ENCODE measurements around the gene ATXN1L.
"Not testable (repeated sequence)": the region's sequence is repeated elsewhere in the genome, so short reads cannot be mapped to it uniquely, and the experiment has no call there.

Gene ATXN1L

GRCh38 chr16:71855937-71856662, 10.3 kb downstream of the ATXN1L start:
- FAIRE-seq (no peak), DNase-seq (ENCODE audit: insufficient read length) (no peak)
- no peak; the same call in 1 of the 2 replicates for TF ChIP-seq POLR2A (IDR thresholded peaks at IDR 0.05; ENCODE audit: low read depth, low read length)
- TF ChIP-seq TAF1 (IDR thresholded peaks at IDR 0.05; ENCODE audit: borderline replicate concordance, low read depth, low read length), result no peak
- TF ChIP-seq POLR2AphosphoS5 (IDR thresholded peaks at IDR 0.05; ENCODE audit: low read depth, low read length), result no peak

DNA sequence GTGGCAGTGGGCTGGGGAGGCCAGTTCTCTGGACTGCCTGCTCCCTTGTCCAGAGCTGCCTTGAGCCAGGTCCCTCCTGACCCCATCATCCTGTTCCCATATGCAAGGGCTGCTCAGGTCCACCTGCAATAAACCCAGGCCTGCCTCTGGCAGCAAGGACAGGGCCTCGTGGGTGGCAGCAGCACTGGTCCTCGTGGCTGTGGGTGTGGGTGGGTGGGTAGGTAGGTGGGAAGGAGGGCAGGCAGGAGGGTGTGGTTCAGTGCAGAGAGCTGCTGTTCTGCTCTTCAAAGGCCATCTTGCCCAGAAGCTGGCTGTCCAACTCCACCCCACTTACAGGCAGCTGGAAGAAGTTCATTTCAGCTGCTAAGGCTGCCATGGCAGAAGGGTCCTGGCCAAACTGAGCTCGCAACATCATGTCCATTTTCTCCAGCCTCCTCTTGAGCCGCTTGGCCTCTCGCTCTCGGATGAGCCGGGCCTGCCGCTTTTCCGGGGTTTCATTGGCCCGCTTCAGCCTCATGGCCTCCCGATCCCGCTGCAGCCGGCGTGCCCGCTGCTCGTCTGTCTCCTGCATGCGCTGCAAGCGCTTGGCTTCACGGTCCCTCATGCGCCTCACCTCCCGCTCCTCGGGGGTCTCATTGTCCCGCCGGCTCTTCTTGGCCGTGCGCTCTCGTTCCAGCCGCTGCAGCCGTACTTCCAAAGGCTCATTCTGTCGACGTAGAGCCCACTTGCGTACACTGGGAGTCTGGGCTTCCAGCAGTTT, 14.2 kb downstream of the ATXN1L start:
- FAIRE-seq (no peak), DNase-seq (ENCODE audit: insufficient read length) (no peak)
- TF ChIP-seq POLR2A (IDR thresholded peaks at IDR 0.05; ENCODE audit: low read depth, low read length), result no peak
- TF ChIP-seq TAF1 (IDR thresholded peaks at IDR 0.05; ENCODE audit: borderline replicate concordance, low read depth, low read length), result no peak
- TF ChIP-seq POLR2AphosphoS5 (IDR thresholded peaks at IDR 0.05; ENCODE audit: low read depth, low read length), result no peak

GRCh38 chr16:71863995-71864394, 18.2 kb downstream of the ATXN1L start:
- TF ChIP-seq POLR2A (IDR thresholded peaks at IDR 0.05; ENCODE audit: low read depth, low read length) (no peak), POLR2AphosphoS5 (IDR thresholded peaks at IDR 0.05; ENCODE audit: low read depth, low read length) (no peak), TAF1 (IDR thresholded peaks at IDR 0.05; ENCODE audit: borderline replicate concordance, low read depth, low read length) (no peak)
- FAIRE-seq (no peak), DNase-seq (ENCODE audit: insufficient read length) (no peak)

GRCh38 chr16:71865173-71865863, 19.5 kb downstream of the ATXN1L start:
- DNase-seq (ENCODE audit: insufficient read length) (no peak), FAIRE-seq (no peak)
- no peak for TF ChIP-seq TAF1 (IDR thresholded peaks at IDR 0.05; ENCODE audit: borderline replicate concordance, low read depth, low read length)
- no peak for TF ChIP-seq POLR2AphosphoS5 (IDR thresholded peaks at IDR 0.05; ENCODE audit: low read depth, low read length)
- no peak for TF ChIP-seq POLR2A (IDR thresholded peaks at IDR 0.05; ENCODE audit: low read depth, low read length)

- not testable (repeated sequence) for FAIRE-seq; DNase-seq (ENCODE audit: insufficient read length)
Observed at GRCh38 chr16:71867175-71867574, 21.4 kb downstream of the ATXN1L start.

DNA sequence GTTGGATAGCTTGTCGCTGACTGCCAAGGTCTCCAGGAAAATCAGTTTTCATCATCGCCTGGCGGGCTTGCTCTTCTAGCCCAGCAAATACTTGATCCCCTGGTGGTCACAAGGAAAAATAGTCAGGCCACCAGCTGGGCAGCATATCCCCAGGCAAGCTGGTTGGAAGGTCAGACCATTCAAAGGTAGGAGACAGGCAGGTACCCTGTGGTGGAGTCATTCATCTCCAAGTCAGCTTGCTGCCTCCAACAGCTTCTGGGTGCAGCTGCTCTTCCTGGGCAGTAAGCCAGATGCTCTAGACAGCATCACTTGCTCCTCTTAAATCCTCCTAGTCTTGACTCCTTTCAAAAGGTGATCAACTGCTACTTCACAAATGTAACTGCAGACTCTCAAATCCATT, 22.2 kb downstream of the ATXN1L start:
- FAIRE-seq (no peak), DNase-seq (ENCODE audit: insufficient read length) (no peak)
- TF ChIP-seq TAF1 (IDR thresholded peaks at IDR 0.05; ENCODE audit: borderline replicate concordance, low read depth, low read length), result no peak
- TF ChIP-seq POLR2A (IDR thresholded peaks at IDR 0.05; ENCODE audit: low read depth, low read length), result no peak
- no peak for TF ChIP-seq POLR2AphosphoS5 (IDR thresholded peaks at IDR 0.05; ENCODE audit: low read depth, low read length)

DNA sequence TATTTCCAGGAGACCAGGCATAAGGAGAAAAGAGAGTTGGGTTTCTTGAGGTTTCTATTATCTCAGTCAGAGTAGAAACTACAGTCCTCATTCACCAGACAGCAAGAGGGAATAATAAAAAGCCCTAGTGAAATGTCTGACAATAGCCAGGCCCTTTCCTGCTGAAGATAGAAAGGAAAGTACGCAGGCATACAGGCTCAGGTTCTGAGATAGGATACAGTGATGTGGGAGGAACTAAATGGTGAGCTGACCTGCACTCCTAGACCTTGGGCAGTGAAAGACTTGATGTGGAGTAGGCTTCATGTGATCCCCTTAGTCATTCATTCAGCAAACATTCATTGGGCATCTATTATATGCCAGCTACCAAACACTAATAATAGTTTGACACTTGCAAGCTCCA, 23.3 kb downstream of the ATXN1L start:
- DNase-seq (ENCODE audit: insufficient read length) (no peak), FAIRE-seq (no peak)
- TF ChIP-seq POLR2AphosphoS5 (IDR thresholded peaks at IDR 0.05; ENCODE audit: low read depth, low read length) (no peak), TAF1 (IDR thresholded peaks at IDR 0.05; ENCODE audit: borderline replicate concordance, low read depth, low read length) (no peak), POLR2A (IDR thresholded peaks at IDR 0.05; ENCODE audit: low read depth, low read length) (no peak)

- no peak for FAIRE-seq
- no peak for TF ChIP-seq POLR2AphosphoS5 (IDR thresholded peaks at IDR 0.05; ENCODE audit: low read depth, low read length)
- no peak for TF ChIP-seq POLR2A (IDR thresholded peaks at IDR 0.05; ENCODE audit: low read depth, low read length)
- TF ChIP-seq TAF1 (IDR thresholded peaks at IDR 0.05; ENCODE audit: borderline replicate concordance, low read depth, low read length), result no peak
Observed at GRCh38 chr16:71870818-71871217, 25.0 kb downstream of the ATXN1L start.

DNA sequence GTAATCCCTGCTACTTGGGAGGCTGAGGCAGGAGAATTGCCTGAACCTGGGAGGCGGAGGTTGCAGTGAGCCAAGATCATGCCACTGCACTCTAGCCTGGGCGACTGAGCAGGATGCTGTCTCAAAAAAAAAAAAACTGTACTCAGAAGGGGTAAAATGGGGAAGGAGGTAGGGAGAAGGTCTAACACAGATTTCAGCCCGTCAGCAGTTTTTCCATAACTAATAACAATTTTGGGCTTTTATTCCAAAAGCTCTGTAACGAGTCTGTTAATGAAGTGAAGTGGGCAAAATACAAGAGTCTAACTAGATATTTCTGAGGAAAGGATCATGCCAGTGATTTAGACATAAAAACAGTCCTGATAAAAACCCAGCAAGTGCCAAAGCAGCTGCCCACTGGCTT, 27.4 kb downstream of the ATXN1L start:
- no peak for DNase-seq (ENCODE audit: insufficient read length)
- no peak for TF ChIP-seq POLR2AphosphoS5 (IDR thresholded peaks at IDR 0.05; ENCODE audit: low read depth, low read length)
- TF ChIP-seq TAF1 (IDR thresholded peaks at IDR 0.05; ENCODE audit: borderline replicate concordance, low read depth, low read length), result no peak
- TF ChIP-seq POLR2A (IDR thresholded peaks at IDR 0.05; ENCODE audit: low read depth, low read length), result no peak
- FAIRE-seq, result no peak

More at GRCh38 chr16:71870818-71871217, 25.0 kb downstream of the ATXN1L start:
- no peak for DNase-seq (ENCODE audit: insufficient read length)

DNA sequence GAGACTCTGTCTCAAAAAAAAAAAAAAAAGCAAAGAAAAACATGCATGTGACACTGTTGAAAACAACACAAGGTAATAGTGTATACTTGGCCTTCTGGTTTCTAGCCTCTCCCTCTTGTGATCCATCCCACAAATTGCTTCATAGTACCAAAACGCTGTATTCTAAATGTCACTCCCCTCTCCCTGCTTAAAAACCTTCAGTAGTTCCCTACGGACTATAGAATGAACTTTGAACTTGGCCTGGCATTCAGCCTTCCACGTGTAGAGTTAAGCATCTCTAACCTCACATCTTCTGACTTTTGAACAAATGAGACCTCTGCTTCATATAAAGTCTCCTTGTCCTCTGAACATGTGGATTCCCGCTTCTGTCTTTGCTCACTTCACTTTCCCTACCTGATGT, 33.1 kb downstream of the ATXN1L start:
- DNase-seq (ENCODE audit: insufficient read length) (no peak), FAIRE-seq (no peak)
- TF ChIP-seq POLR2A (IDR thresholded peaks at IDR 0.05; ENCODE audit: low read depth, low read length), result no peak
- TF ChIP-seq TAF1 (IDR thresholded peaks at IDR 0.05; ENCODE audit: borderline replicate concordance, low read depth, low read length), result no peak

GRCh38 chr16:71880176-71880575, 34.4 kb downstream of the ATXN1L start:
- FAIRE-seq, result no peak
- no peak for DNase-seq (ENCODE audit: insufficient read length)
- TF ChIP-seq POLR2AphosphoS5 (IDR thresholded peaks at IDR 0.05; ENCODE audit: low read depth, low read length) (no peak), TAF1 (IDR thresholded peaks at IDR 0.05; ENCODE audit: borderline replicate concordance, low read depth, low read length) (no peak), POLR2A (IDR thresholded peaks at IDR 0.05; ENCODE audit: low read depth, low read length) (no peak)

Measured in GM12892 (cell line).